GM18909 (cell line): ENCODE results near the gene MRPS18A.

ENCODE experiments used
- ATAC-seq: cut with Tn5 transposase; IDR thresholded peaks from one replicate; pipeline ENCODE4 v1.9.1; 2021; ENCODE audit warnings: mild to moderate bottlenecking; ENCODE audit not compliant: unreplicated experiment, poor library complexity

Gene MRPS18A

GRCh38 chr6:43687437-43688347 lies at the start of gene MRPS18A:
MRPS18A (minus strand) TSS chr6:43687791; CDS start chr6:43687779, 12 bp downstream.
- ATAC-seq: peak; percentile 94

DNA sequence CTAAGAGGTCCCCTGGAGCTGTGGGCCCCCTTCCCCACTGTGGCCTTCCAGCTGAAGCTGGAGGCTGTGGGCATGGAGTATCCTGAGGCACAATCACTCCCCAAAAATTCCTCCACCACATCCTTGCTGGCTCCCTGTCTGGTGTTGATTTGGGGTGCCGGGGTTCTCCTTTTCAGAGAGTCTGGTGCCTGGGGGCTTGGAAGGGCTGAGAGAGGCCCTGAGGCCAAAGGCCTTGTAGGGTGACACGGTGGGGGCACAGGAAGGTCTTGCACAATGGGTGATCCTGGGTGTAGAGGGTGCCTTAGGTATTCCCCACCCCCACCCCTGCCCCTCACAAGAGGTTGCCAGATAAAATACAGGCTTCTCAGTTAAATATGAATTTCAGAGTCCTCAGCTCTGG lies 49.3 kb upstream of the MRPS18A start:
- no peak for ATAC-seq

- no peak for ATAC-seq
Observed at GRCh38 chr6:43736211-43736786, 48.7 kb upstream of the MRPS18A start.

DNA sequence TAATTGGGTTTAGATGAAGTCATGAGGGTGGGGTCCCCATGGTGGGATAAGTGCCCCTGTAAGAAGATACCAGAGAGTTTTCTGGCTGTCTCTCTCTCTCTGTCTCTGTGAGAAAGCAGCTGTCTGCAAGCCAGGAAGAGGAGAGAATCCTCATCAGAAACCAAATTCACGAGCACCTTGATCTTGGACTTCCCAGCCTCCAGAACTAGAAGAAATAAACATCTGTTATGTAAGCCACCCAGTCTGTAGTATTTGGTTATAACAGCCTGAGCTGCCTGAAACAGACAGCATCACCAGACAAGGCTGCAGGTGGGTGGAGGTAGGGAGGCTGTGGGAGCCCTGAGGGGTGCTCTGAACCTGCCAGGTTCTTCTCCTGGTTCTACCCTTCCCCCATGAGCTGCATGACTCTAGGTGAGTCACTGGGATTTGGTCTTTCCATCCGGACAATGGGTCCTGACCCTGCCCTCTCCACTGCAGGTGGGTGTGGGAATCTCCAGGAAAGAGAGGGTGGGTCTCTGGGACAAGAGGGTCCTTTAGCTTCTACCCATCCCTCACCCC lies 48.1 kb upstream of the MRPS18A start:
- no peak for ATAC-seq

DNA sequence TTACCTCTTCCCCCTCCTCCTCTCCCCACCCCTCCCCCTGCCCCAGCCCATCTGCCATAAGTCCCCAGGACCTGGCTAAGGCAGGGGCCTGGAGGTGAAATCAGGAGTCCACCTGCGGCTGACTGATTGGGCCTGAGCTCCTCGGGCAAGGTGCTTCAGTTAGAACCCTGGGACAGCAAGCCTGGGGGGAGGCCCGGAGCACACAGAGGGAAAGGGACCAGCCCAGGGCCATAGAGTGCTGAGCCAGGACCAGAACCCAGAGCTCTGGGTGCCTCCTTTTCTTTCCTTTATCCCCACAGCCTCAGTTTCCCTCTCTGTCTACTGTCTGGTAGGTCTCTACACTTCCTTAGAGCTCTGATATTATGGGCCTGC lies 46.7 kb upstream of the MRPS18A start:
- no peak for ATAC-seq

GRCh38 chr6:43733471-43734293 lies 46.1 kb upstream of the MRPS18A start:
- ATAC-seq: peak; percentile 68

- ATAC-seq: no peak
Observed at GRCh38 chr6:43730634-43731033, 43.0 kb upstream of the MRPS18A start.

GRCh38 chr6:43729537-43729936 lies 41.9 kb upstream of the MRPS18A start:
- no peak for ATAC-seq

- no peak for ATAC-seq
Observed at GRCh38 chr6:43728586-43728985, 41.0 kb upstream of the MRPS18A start.

DNA sequence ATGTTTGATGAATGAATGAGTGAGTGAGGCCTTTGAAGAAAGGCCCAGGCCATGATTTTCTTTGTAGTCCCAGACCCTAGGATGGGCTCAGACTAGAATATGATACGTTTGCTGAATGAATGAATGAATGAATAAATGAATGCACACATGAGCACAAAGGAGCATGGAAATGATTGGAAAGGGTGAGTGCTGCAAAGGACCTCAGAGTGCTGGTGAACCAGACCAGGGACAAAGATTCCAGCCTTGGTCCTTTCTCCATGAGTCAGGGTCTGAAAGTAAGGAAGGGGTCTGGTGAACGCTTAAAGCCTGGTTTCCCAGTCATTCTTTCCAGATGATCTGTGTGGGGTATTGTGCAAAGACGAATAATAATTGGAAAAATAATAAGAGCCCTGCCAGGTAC lies 40.0 kb upstream of the MRPS18A start:
- no peak for ATAC-seq

DNA sequence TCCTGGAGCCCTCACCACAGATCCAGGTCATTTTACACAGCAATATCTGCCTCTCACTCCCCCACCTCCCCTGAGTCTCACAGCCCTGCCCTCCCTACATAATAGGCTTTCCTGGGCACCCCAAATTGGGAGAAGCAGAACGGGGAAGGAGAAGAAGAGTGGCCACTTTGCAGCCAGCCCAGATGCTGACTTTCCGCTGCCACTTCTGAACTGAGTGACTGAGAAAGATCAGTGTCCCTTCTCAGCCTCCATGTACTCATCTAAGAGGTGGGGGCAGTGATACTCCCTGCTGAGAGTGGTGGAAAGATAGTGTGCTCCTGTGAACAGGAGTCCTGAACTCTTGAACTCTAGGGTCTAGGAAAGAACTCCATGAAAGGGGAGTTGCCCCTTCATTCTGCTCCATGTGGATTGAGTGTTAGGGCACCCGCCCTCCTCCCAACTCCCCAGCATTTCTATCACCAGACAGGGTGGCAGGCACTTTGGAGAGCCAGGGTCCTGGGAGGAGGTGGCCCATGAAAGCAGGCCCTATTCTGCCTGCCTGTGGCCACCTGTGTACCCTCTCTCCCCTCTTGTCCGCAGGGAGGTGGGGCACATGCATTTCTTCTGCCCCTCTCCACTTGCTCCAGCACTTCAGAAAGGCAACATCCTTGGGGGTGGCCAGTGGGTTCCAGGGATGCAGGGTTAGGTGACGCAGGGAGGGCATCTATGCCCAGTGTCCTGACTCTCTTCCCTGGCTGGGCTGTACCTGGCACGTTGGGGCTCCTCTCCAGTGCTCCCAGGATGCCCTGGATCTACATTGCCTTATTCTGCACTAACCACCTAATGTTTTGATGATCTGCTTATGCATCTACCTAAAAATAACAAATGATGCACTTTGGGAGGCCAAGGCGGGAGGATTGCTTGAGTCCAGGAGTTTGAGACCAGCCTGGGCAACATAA lies 38.3 kb upstream of the MRPS18A start:
- no peak for ATAC-seq

DNA sequence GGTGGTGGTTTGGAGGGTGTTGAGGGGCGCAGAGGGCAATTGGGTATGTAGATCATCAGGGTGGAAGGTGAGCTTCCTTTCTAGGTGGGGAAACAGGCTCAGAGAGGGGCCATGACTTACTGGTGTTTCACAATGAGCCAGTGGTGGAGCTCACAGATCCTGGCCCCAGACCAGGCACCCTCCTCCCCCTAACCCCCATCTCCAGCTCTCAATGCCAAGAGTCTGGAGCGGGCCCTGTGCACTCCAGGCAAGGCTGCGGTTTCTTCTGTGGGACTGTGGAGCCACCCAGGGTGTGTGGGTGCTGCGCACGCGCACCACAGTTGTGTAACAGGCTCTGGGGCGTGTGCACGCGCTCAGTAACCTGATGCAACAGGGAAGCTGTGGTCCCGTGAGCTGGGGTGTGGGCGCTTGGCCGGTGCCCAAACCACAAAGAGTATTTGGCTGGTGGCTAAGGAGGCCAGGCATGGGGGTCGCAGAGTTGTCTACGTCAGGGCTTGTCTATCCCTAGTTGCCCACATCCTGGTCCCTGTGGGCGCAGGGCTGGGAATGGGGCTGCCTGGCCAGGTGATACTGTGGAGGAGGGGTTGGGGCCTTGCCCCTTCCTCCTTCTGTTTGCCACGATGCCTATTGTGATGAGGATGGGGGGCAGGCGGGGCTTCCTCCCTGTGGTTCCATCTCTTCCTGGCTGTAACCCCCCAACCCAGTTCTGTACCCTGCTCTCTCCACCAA lies 37.5 kb upstream of the MRPS18A start:
- ATAC-seq: peak; percentile 80

GRCh38 chr6:43724354-43724753 lies 36.8 kb upstream of the MRPS18A start:
- ATAC-seq: no peak

DNA sequence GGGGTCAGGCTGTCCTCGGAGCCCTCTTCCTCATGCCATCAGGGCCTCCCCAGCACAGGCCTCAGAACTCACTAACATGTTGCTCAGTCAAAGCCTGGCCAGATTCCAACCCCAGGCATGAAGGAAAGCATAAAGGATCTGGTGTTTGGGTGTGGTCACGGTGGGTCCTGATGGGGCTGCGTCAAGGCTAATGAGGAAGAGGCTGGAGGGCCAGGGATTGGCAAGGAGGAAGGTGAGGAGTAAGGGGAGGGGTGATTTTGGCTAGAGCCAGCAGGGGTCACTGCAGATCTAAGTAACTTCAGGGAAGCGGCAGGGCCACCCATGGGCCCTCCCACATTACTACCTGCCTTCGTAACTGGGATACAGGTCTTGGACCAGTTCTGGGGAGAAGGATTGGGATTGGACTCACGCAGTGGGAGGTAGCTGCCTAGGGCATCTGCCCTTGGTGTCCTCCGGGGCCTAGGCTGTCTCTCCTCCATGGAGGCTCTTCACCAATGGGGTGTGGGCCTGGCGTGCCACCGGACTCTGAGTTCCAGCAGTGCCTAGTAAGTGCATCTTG lies 36.2 kb upstream of the MRPS18A start:
- peak; percentile 65 for ATAC-seq

GRCh38 chr6:43722920-43723545 lies 35.4 kb upstream of the MRPS18A start:
- ATAC-seq: no peak

DNA sequence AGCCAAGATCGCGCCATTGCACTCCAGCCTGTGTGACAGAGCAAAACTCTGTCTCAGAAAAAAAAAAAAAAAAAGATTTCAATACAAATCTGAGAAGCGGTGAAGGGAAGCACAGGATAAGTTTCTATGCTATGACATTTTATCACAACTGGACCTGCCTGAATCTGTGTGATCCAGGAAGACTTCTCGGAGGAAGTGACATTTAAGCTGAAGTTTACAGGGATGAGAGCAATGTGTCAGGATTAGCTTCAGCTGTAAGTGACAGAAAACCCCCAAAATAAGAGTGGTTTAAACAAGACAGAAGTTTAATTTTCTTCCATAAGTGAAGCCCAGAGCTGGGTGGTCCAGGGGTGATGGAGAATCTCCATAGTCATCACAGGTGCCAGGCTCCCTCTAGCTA lies 33.4 kb upstream of the MRPS18A start:
- no peak for ATAC-seq

- no peak for ATAC-seq
Observed at GRCh38 chr6:43719511-43719910, 31.9 kb upstream of the MRPS18A start.

GRCh38 chr6:43718387-43719105 lies 31.0 kb upstream of the MRPS18A start:
- no peak for ATAC-seq
